ENCODE results near the gene PLVAP.

DNA sequence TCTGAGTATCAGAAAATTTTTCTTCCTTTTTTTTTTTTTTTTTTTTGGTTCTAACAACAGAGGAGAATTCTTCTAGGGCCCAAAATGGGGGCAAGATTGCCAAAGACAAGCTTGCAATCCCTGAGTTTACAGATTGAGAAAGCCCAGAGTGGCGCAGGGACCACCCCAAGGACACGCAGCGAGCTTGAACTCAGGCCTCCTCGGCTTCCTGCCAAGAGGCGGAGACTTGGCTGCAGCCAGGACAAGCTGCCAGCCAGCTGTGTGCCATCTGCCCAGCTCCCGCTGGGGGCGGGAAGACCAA, 72.0 kb downstream of the PLVAP start:
- TF ChIP-seq, protein P1, sequence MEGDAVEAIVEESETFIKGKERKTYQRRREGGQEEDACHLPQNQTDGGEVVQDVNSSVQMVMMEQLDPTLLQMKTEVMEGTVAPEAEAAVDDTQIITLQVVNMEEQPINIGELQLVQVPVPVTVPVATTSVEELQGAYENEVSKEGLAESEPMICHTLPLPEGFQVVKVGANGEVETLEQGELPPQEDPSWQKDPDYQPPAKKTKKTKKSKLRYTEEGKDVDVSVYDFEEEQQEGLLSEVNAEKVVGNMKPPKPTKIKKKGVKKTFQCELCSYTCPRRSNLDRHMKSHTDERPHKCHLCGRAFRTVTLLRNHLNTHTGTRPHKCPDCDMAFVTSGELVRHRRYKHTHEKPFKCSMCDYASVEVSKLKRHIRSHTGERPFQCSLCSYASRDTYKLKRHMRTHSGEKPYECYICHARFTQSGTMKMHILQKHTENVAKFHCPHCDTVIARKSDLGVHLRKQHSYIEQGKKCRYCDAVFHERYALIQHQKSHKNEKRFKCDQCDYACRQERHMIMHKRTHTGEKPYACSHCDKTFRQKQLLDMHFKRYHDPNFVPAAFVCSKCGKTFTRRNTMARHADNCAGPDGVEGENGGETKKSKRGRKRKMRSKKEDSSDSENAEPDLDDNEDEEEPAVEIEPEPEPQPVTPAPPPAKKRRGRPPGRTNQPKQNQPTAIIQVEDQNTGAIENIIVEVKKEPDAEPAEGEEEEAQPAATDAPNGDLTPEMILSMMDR (tag by site-specific recombination; IDR thresholded peaks at IDR 0.05), result no peak
- TF ChIP-seq, protein P2, sequence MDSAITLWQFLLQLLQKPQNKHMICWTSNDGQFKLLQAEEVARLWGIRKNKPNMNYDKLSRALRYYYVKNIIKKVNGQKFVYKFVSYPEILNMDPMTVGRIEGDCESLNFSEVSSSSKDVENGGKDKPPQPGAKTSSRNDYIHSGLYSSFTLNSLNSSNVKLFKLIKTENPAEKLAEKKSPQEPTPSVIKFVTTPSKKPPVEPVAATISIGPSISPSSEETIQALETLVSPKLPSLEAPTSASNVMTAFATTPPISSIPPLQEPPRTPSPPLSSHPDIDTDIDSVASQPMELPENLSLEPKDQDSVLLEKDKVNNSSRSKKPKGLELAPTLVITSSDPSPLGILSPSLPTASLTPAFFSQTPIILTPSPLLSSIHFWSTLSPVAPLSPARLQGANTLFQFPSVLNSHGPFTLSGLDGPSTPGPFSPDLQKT (IDR thresholded peaks at IDR 0.05; ENCODE audit: borderline replicate concordance, low read depth, low read length), result no peak
- TF ChIP-seq, protein P3, sequence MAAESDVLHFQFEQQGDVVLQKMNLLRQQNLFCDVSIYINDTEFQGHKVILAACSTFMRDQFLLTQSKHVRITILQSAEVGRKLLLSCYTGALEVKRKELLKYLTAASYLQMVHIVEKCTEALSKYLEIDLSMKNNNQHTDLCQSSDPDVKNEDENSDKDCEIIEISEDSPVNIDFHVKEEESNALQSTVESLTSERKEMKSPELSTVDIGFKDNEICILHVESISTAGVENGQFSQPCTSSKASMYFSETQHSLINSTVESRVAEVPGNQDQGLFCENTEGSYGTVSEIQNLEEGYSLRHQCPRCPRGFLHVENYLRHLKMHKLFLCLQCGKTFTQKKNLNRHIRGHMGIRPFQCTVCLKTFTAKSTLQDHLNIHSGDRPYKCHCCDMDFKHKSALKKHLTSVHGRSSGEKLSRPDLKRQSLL (tag by site-specific recombination; IDR thresholded peaks at IDR 0.05), result no peak
- no peak for TF ChIP-seq ZNF521 (tag by site-specific recombination; IDR thresholded peaks at IDR 0.05)
- TF ChIP-seq SETDB1 (IDR thresholded peaks at IDR 0.05; ENCODE audit: insufficient read length, low read length), result no peak
- TF ChIP-seq ZNF426 (tag by site-specific recombination; IDR thresholded peaks at IDR 0.05), result no peak

Measured in HEK293 (cell line).